Endodermal cell (in vitro differentiated cells): ENCODE results near the gene HPN. TPM values are rescaled to one million over a fixed set of nuclear protein-coding genes. Genes with fewer than 3 reads are reported as not detected.

Source experiments
- DNase-seq: peaks from one replicate; pipeline ENCODE4 v3.0.0-alpha.2; 2017
- H3K27ac ChIP-seq: 2 replicates; pipeline ENCODE4 v1.5.1; 2013; ENCODE audit warnings: mild to moderate bottlenecking, low read depth, low read length, moderate library complexity
- H3K27me3 ChIP-seq: 2 replicates; pipeline ENCODE4 v1.6.1; 2013; ENCODE audit warnings: mild to moderate bottlenecking, low read length, moderate library complexity; ENCODE audit not compliant: insufficient read depth, control insufficient read depth, poor library complexity, severe bottlenecking
- H3K36me3 ChIP-seq: 2 replicates; pipeline ENCODE4 v1.7.0; 2013; ENCODE audit warnings: mild to moderate bottlenecking, low read length, moderate library complexity; ENCODE audit not compliant: control insufficient read depth, insufficient read depth
- H3K4me1 ChIP-seq: one replicate; pipeline ENCODE4 v1.7.0; 2013; ENCODE audit warnings: low read length; ENCODE audit not compliant: control insufficient read depth, insufficient read depth
- H3K4me3 ChIP-seq: 2 replicates; pipeline ENCODE4 v1.5.1; 2013; ENCODE audit warnings: mild to moderate bottlenecking, low read length, moderate library complexity
- H3K9ac ChIP-seq: 2 replicates; pipeline ENCODE4 v1.6.1; 2013; ENCODE audit warnings: mild to moderate bottlenecking, low read length, moderate library complexity; ENCODE audit not compliant: poor library complexity, severe bottlenecking; ENCODE audit errors: extremely low read depth
- H3K9me3 ChIP-seq: 2 replicates; pipeline ENCODE4 v1.6.1; 2013; ENCODE audit warnings: mild to moderate bottlenecking, low read length, moderate library complexity; ENCODE audit not compliant: control insufficient read depth
- H3K27ac Mint-ChIP-seq: 2 replicates; pipeline ENCODE4 v1.8.0; 2020; ENCODE audit warnings: mixed read lengths
- H3K27me3 Mint-ChIP-seq: 2 replicates; pipeline ENCODE4 v1.8.0; 2021; ENCODE audit warnings: mild to moderate bottlenecking, mixed read lengths; ENCODE audit not compliant: insufficient read depth
- H3K36me3 Mint-ChIP-seq: 2 replicates; pipeline ENCODE4 v1.8.0; 2020; ENCODE audit warnings: low read depth, mixed read lengths
- H3K4me1 Mint-ChIP-seq: 2 replicates; pipeline ENCODE4 v1.8.0; 2020; ENCODE audit warnings: mixed read lengths
- H3K4me3 Mint-ChIP-seq: 2 replicates; pipeline ENCODE4 v1.8.0; 2020; ENCODE audit warnings: mild to moderate bottlenecking, moderate library complexity, mixed read lengths
- H3K9me3 Mint-ChIP-seq: 2 replicates; pipeline ENCODE4 v1.8.0; 2020; ENCODE audit warnings: mild to moderate bottlenecking, mixed read lengths
- WGBS, 2 experiments: methylation state at CpG; one replicate each; pipeline versions ENCODE4 v1.1.5 to v1.1.7; 2013; ENCODE audit warnings: missing lambda C conversion rate in 2 of 2, mixed read lengths in 1 of 2; ENCODE audit not compliant: insufficient coverage in 1 of 2, insufficient read length in 1 of 2; 5-methylcytosine and 5-hydroxymethylcytosine counted together
- total RNA-seq, 2 donors: library from RNA; stranded (reverse); fragmentation: NEBNext Ultra II Directional in 1 of 2; extraction: Animal tissue kit (Norgen Biotek cat#: 25700) in 1 of 2; gene quantifications; 2 replicates in 1 of 2; 3 replicates in 1 of 2; pipeline ENCODE4 v1.2.1, GENCODE V29; 2021
- TF ChIP-seq, protein P1 (sequence below): fragments of 200-600 bp; sonication (generic); conservative IDR thresholded peaks from 2 replicates; pipeline ENCODE4 v1.5.0; 2021; ENCODE audit warnings: antibody characterized with exemption, mild to moderate bottlenecking

HPN gene
- total RNA-seq, 2 donors from 2014 or later = 29.0 to 49.6 TPM

GRCh38 chr19:35104361-35104760 lies 62.8 kb downstream of the HPN start:
- Histone ChIP-seq H3K36me3 (no peaks in the 10 kb centered on the region), H3K9me3 (no peaks in the 10 kb centered on the region), H3K27me3 (no peaks in the 10 kb centered on the region), H3K4me1 (no peaks in the 10 kb centered on the region), H3K27ac (no peak overlapping the region), H3K9ac (no peak overlapping the region), H3K4me3 (no peak overlapping the region)
- peaks cover 3% of the 10 kb centered on the region for H3K9me3 Mint-ChIP-seq
- no peaks in the 10 kb centered on the region for H3K4me1 Mint-ChIP-seq
- H3K4me3 Mint-ChIP-seq = no peak overlapping the region
- TF ChIP-seq, protein P1, sequence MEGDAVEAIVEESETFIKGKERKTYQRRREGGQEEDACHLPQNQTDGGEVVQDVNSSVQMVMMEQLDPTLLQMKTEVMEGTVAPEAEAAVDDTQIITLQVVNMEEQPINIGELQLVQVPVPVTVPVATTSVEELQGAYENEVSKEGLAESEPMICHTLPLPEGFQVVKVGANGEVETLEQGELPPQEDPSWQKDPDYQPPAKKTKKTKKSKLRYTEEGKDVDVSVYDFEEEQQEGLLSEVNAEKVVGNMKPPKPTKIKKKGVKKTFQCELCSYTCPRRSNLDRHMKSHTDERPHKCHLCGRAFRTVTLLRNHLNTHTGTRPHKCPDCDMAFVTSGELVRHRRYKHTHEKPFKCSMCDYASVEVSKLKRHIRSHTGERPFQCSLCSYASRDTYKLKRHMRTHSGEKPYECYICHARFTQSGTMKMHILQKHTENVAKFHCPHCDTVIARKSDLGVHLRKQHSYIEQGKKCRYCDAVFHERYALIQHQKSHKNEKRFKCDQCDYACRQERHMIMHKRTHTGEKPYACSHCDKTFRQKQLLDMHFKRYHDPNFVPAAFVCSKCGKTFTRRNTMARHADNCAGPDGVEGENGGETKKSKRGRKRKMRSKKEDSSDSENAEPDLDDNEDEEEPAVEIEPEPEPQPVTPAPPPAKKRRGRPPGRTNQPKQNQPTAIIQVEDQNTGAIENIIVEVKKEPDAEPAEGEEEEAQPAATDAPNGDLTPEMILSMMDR = no peak
- 92 to 95% methylated on average over 8 to 11 of the region's 11 CpGs for WGBS, 2 experiments
- no peak for DNase-seq
- H3K36me3 Mint-ChIP-seq = no peaks in the 10 kb centered on the region
- no peak overlapping the region for H3K27ac Mint-ChIP-seq
- no peaks in the 10 kb centered on the region for H3K27me3 Mint-ChIP-seq

- H3K9ac ChIP-seq = no peak overlapping the region
- DNase-seq = no peak
- Mint-ChIP-seq H3K36me3 (no peaks in the 10 kb centered on the region), H3K4me1 (no peaks in the 10 kb centered on the region), H3K27me3 (no peaks in the 10 kb centered on the region), H3K9me3 (peaks cover 3% of the 10 kb centered on the region), H3K4me3 (no peak overlapping the region), H3K27ac (no peak overlapping the region)
- no peaks in the 10 kb centered on the region for H3K4me1 ChIP-seq
- H3K27ac ChIP-seq = no peak overlapping the region
- no peak overlapping the region for H3K4me3 ChIP-seq
- H3K9me3 ChIP-seq = no peaks in the 10 kb centered on the region
- no peaks in the 10 kb centered on the region for H3K36me3 ChIP-seq
- WGBS, 2 experiments = 91 to 100% methylated on average over 2 to 6 of the region's 6 CpGs
- H3K27me3 ChIP-seq = no peaks in the 10 kb centered on the region
- TF ChIP-seq, protein P1 = no peak
Observed at GRCh38 chr19:35105047-35105410, 63.5 kb downstream of the HPN start.

DNA sequence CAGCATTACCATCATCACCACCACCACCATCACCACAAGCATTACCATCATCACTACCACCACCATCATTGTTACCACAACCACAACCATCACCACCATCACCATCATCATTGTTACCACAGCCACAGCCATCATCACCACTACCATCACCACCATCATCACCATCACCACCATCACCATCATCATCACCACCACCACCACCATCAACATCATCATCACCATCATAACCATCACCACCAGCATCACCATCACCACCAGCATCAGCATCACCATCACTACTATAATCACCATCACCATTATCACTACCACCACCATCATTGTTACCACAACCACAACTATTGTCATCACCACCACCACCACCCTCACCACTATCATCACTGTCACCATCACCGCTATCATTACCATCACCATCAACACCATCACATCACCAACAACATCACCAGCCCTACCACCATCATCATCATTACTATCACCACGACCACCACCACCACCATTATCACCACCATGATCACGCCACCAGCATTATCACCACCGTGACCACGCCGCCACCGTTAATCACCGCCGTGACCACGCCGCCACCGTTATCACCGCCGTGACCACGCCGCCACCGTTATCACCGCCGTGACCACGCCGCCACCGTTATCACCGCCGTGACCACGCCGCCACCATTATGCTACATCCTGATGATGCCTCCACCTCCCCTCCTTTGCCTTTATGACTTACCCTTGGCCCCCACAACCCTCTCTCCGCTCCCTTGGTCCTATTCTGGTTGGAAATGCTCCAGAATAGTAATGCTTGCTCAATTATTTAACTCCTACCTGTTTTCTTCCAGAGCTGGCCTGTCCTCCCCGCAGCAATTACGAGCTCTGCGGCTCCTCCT lies 64.1 kb downstream of the HPN start:
- Histone ChIP-seq H3K4me1 (no peaks in the 10 kb centered on the region), H3K9ac (no peak overlapping the region), H3K36me3 (no peaks in the 10 kb centered on the region), H3K27me3 (no peaks in the 10 kb centered on the region), H3K9me3 (no peaks in the 10 kb centered on the region), H3K4me3 (no peak overlapping the region), H3K27ac (no peak overlapping the region)
- peaks cover 3% of the 10 kb centered on the region for H3K9me3 Mint-ChIP-seq
- no peak overlapping the region for H3K27ac Mint-ChIP-seq
- DNase-seq = no peak
- WGBS, 2 experiments = 92 to 96% methylated on average over 18 to 30 of the region's 30 CpGs
- no peaks in the 10 kb centered on the region for H3K4me1 Mint-ChIP-seq
- no peak overlapping the region for H3K4me3 Mint-ChIP-seq
- H3K36me3 Mint-ChIP-seq = no peaks in the 10 kb centered on the region
- TF ChIP-seq, protein P1 = no peak
- no peaks in the 10 kb centered on the region for H3K27me3 Mint-ChIP-seq
